Suprapubic skin (tissue), 4 donors: ENCODE data around the gene GAD2. TPM values are rescaled to one million over a fixed set of nuclear protein-coding genes. Genes with fewer than 3 reads are reported as not detected.

ENCODE experiments used
- DNase-seq, 2 donors: peaks; one replicate each; pipeline ENCODE4 v3.0.0-alpha.2; 2019; ENCODE audit warnings: low spot score in 2 of 2
- H3K27ac ChIP-seq: fragments of 200-600 bp; sonication (generic); one replicate; pipeline ENCODE4 v1.5.1; 2019
- H3K27me3 ChIP-seq: fragments of 200-600 bp; sonication (generic); one replicate; pipeline ENCODE4 v1.5.1; 2019
- H3K36me3 ChIP-seq: fragments of 200-600 bp; sonication (generic); one replicate; pipeline ENCODE4 v1.5.1; 2019
- H3K4me1 ChIP-seq: fragments of 200-600 bp; sonication (generic); one replicate; pipeline ENCODE4 v1.5.1; 2019
- H3K4me3 ChIP-seq: fragments of 200-600 bp; sonication (generic); one replicate; pipeline ENCODE4 v1.5.1; 2019; ENCODE audit warnings: mild to moderate bottlenecking
- H3K9me3 ChIP-seq: fragments of 200-600 bp; sonication (generic); one replicate; pipeline ENCODE4 v1.5.1; 2019
- EP300 ChIP-seq: sonication (generic); formaldehyde crosslinking; IDR thresholded peaks from one replicate; pipeline ENCODE4 v1.6.1; 2017; ENCODE audit warnings: antibody characterized with exemption
- POLR2A ChIP-seq, 2 donors: fragments of 450-650 bp; IDR thresholded peaks; one replicate each; pipeline ENCODE4 v1.6.1; 2017; ENCODE audit warnings: antibody characterized with exemption in 2 of 2, mild to moderate bottlenecking in 2 of 2, moderate library complexity in 2 of 2
- POLR2AphosphoS5 ChIP-seq, 3 donors: sonication (generic); formaldehyde crosslinking; IDR thresholded peaks; one replicate each; pipeline ENCODE4 v1.6.1; 2017; ENCODE audit warnings: antibody characterized with exemption in 3 of 3
- WGBS: methylation state at CpG from one replicate; pipeline ENCODE4 v1.1.5; 2018; 5-methylcytosine and 5-hydroxymethylcytosine counted together
- total RNA-seq, 4 donors: library from RNA; depleted of rRNA; stranded (reverse); fragments of >200 nt; gene quantifications; one replicate each; pipeline ENCODE4 v1.1.0, GENCODE V29; 2016
- TF ChIP-seq, protein P1 (sequence below), 2 donors: fragments of 200-600 bp in 1 of 2; fragments of 450-650 bp in 1 of 2; sonication (generic) in 1 of 2; IDR thresholded peaks; one replicate each; pipeline ENCODE4 v1.5.1; 2016 to 2019; ENCODE audit warnings: antibody characterized with exemption in 2 of 2, mild to moderate bottlenecking in 1 of 2, moderate library complexity in 1 of 2

The GAD2 gene
- total RNA-seq, 4 donors from 2014 or later, result not detected

- no peak for DNase-seq
- peaks cover 92% of the 10 kb centered on the region for H3K27me3 ChIP-seq
- no peak overlapping the region for H3K27ac ChIP-seq
- TF ChIP-seq EP300, result no peak
- TF ChIP-seq POLR2A (IDR thresholded peaks at IDR 0.05), result no peak
- TF ChIP-seq POLR2AphosphoS5 (IDR thresholded peaks at IDR 0.05), result no peak
- TF ChIP-seq, protein P1, sequence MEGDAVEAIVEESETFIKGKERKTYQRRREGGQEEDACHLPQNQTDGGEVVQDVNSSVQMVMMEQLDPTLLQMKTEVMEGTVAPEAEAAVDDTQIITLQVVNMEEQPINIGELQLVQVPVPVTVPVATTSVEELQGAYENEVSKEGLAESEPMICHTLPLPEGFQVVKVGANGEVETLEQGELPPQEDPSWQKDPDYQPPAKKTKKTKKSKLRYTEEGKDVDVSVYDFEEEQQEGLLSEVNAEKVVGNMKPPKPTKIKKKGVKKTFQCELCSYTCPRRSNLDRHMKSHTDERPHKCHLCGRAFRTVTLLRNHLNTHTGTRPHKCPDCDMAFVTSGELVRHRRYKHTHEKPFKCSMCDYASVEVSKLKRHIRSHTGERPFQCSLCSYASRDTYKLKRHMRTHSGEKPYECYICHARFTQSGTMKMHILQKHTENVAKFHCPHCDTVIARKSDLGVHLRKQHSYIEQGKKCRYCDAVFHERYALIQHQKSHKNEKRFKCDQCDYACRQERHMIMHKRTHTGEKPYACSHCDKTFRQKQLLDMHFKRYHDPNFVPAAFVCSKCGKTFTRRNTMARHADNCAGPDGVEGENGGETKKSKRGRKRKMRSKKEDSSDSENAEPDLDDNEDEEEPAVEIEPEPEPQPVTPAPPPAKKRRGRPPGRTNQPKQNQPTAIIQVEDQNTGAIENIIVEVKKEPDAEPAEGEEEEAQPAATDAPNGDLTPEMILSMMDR (IDR thresholded peaks at IDR 0.05), result no peak
- 1% methylated on average over 31 of the region's 31 CpGs for WGBS
- H3K4me1 ChIP-seq, result peaks cover 40% of the 10 kb centered on the region
- peak overlapping the region; percentile 28 for H3K4me3 ChIP-seq
- no peaks in the 10 kb centered on the region for H3K36me3 ChIP-seq
- no peaks in the 10 kb centered on the region for H3K9me3 ChIP-seq
These were observed 1.1 kb upstream of the GAD2 start for GRCh38 chr10:26215396-26215934.

DNA sequence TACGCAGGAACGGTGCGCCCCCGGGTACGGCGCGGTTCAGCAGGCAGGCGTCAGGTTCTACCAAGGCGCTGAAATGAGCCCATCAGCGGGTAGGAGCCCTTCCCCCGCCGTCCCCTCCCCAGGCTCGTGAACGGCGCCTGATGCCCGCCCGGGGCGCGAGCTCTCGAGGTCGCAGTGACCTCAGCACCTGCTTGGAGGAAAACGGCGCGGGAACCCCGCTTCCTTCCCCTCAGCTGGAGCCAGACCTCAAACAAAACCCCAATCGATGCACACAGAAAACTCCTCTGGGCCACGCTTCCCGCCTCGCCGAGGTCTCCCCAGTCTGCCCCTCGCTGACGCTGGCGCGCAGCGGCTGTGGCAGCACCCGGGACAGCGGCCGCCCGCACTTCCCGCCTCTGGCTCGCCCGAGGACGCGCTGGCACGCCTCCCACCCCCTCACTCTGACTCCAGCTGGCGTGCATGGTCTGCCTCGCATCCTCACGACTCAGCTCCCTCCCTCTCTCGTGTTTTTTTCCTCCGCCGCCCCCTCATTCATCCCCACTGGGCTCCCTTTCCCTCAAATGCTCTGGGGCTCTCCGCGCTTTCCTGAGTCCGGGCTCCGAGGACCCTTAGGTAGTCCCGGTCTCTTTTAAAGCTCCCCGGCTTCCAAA, 514 bp upstream of the GAD2 start:
- H3K9me3 ChIP-seq, result no peaks in the 10 kb centered on the region
- H3K4me3 ChIP-seq, result peak overlapping the region; percentile 28
- no peak overlapping the region for H3K27ac ChIP-seq
- peaks cover 96% of the 10 kb centered on the region for H3K27me3 ChIP-seq
- TF ChIP-seq POLR2A (IDR thresholded peaks at IDR 0.05), result no peak
- TF ChIP-seq, protein P1 (IDR thresholded peaks at IDR 0.05), result no peak
- 1% methylated on average over 28 of the region's 57 CpGs for WGBS
- no peaks in the 10 kb centered on the region for H3K36me3 ChIP-seq
- DNase-seq, result no peak
- peaks cover 40% of the 10 kb centered on the region for H3K4me1 ChIP-seq

GRCh38 chr10:26217396-26218086, 967 bp downstream of the GAD2 start:
- 3% methylated on average over 13 of the region's 64 CpGs for WGBS
- no peaks in the 10 kb centered on the region for H3K36me3 ChIP-seq
- H3K27me3 ChIP-seq, result peaks cover 100% of the 10 kb centered on the region
- peak overlapping the region; percentile 15 for H3K4me3 ChIP-seq
- TF ChIP-seq POLR2AphosphoS5 (IDR thresholded peaks at IDR 0.05) (no peak), POLR2A (IDR thresholded peaks at IDR 0.05) (no peak), EP300 (no peak)
- TF ChIP-seq, protein P1 (IDR thresholded peaks at IDR 0.05), result no peak
- no peaks in the 10 kb centered on the region for H3K9me3 ChIP-seq
- no peak overlapping the region for H3K27ac ChIP-seq
- H3K4me1 ChIP-seq, result peaks cover 38% of the 10 kb centered on the region
- DNase-seq, result no peak

DNA sequence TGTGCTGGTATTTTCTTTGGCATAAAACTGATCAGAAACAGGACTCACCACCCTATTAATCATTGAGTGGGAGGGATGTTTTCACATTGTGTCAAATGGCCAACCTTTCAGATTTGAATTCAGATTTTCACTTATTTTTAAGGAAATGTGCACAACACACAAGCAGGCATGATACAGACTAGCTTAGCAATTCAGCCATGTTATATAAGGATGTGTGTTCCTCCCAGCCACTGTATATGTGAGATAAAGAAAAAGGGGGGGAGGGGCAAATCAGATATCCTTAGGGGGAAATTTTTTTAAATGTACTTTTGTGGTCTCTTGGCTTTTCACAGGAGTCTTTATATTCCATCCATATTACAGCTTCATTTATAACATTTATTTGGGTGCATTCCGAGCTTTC, 3.1 kb downstream of the GAD2 start:
- 53% methylated on average over 1 of the region's 1 CpG for WGBS
- H3K27me3 ChIP-seq, result peaks cover 80% of the 10 kb centered on the region

GRCh38 chr10:26220901-26221300, 4.3 kb downstream of the GAD2 start:
- no peak for DNase-seq
- Histone ChIP-seq H3K27me3 (peaks cover 71% of the 10 kb centered on the region), H3K4me3 (no peak overlapping the region), H3K4me1 (peaks cover 24% of the 10 kb centered on the region), H3K36me3 (no peaks in the 10 kb centered on the region), H3K9me3 (no peaks in the 10 kb centered on the region), H3K27ac (no peak overlapping the region)
- TF ChIP-seq, protein P1 (IDR thresholded peaks at IDR 0.05), result no peak
- TF ChIP-seq POLR2AphosphoS5 (IDR thresholded peaks at IDR 0.05) (no peak), POLR2A (IDR thresholded peaks at IDR 0.05) (no peak), EP300 (no peak)

More for the DNA sequence above, 3.1 kb downstream of the GAD2 start:
- DNase-seq, result no peak
- Histone ChIP-seq H3K9me3 (no peaks in the 10 kb centered on the region), H3K27ac (no peak overlapping the region), H3K4me3 (no peak overlapping the region), H3K36me3 (no peaks in the 10 kb centered on the region), H3K4me1 (peaks cover 36% of the 10 kb centered on the region)
- TF ChIP-seq EP300 (no peak), POLR2AphosphoS5 (IDR thresholded peaks at IDR 0.05) (no peak), POLR2A (IDR thresholded peaks at IDR 0.05) (no peak)
- TF ChIP-seq, protein P1 (IDR thresholded peaks at IDR 0.05), result no peak
